ENCODE results near the gene CLEC16A. TPM values are rescaled to one million over a fixed set of nuclear protein-coding genes. Genes with fewer than 3 reads are reported as not detected.
"Not testable (repeated sequence)": the region's sequence is repeated elsewhere in the genome, so short reads cannot be mapped to it uniquely, and the experiment has no call there.

Gene CLEC16A
- total and polyA plus RNA-seq, 3 experiments from 2014 or later, result 18.6 to 38.2 (median 38.1) TPM

GRCh38 chr16:11102523-11102898 lies 158.1 kb downstream of the CLEC16A start:
- Mint-ChIP-seq H3K27ac (peak overlapping the region in 2 of 8 donors; percentile 33 to 50), H3K27me3 (no peaks in the 10 kb centered on the region)
- CTCF ChIA-PET, result no interaction called here

DNA sequence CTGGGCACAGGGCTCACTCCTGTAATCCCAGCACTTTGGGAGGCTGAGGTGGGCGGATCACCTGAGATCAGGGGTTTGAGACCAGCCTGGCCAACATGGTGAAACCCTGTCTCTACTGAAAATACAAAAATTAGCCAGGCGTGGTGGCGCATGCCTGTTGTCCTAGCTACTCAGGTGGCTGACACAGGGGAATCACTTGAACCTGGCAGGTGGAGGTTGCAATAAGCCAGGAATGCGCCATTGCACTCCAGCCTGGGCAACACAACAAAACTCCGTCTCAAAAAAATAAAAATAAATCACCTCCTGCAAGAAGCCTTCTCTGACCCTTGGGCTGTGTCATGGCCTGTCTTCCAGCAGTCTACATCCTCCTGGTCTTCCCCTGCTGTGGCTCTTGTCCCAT lies 158.9 kb downstream of the CLEC16A start:
- H3K4me3 Mint-ChIP-seq; H3K9me3 ChIP-seq (ENCODE audit: low read length); CTCF ChIA-PET; H3K27me3 Mint-ChIP-seq; H3K4me3 ChIP-seq (ENCODE audit: low read length); H3K36me3 Mint-ChIP-seq; H3K9me3 Mint-ChIP-seq; DNase-seq; H3K36me3 ChIP-seq (ENCODE audit: insufficient read depth, low read length); H3K27me3 ChIP-seq (ENCODE audit: insufficient read depth, low read length, poor library complexity, severe bottlenecking); POLR2A ChIA-PET: not testable (repeated sequence)
- peaks cover 23 to 39% (median 28%) of the 10 kb centered on the region in 3 donors for H3K4me1 Mint-ChIP-seq
- H3K27ac ChIP-seq (ENCODE audit: low read depth, low read length), result peak overlapping the region; percentile 47
- H3K27ac Mint-ChIP-seq, result peak overlapping the region in 4 of 8 donors; percentile 24 to 84 (median 60)
- H3K4me1 ChIP-seq (ENCODE audit: insufficient read depth, low read length), result peaks cover 22% of the 10 kb centered on the region

More at GRCh38 chr16:11102523-11102898, 158.1 kb downstream of the CLEC16A start:
- Histone ChIP-seq H3K27me3 (ENCODE audit: insufficient read depth, low read length, poor library complexity, severe bottlenecking) (no peaks in the 10 kb centered on the region), H3K4me1 (ENCODE audit: insufficient read depth, low read length) (peaks cover 22% of the 10 kb centered on the region), H3K27ac (ENCODE audit: low read depth, low read length) (peak overlapping the region; percentile 47), H3K9me3 (ENCODE audit: low read length) (no peaks in the 10 kb centered on the region), H3K36me3 (ENCODE audit: insufficient read depth, low read length) (no peaks in the 10 kb centered on the region), H3K4me3 (ENCODE audit: low read length) (no peak overlapping the region)
- Mint-ChIP-seq H3K4me3 (no peak overlapping the region), H3K9me3 (no peaks in the 10 kb centered on the region), H3K4me1 (peaks cover 23 to 39% (median 28%) of the 10 kb centered on the region in 3 donors), H3K36me3 (peaks cover 0 to 12% (median 6%) of the 10 kb centered on the region in 3 donors)
- DNase-seq, result no peak
- POLR2A ChIA-PET, result no interaction called here

- no peaks in the 10 kb centered on the region for H3K27me3 ChIP-seq (ENCODE audit: insufficient read depth, low read length, poor library complexity, severe bottlenecking)
- DNase-seq, result no peak
- CTCF ChIA-PET, result no interaction called here
- peak overlapping the region; percentile 58 for H3K27ac ChIP-seq (ENCODE audit: low read depth, low read length)
- no peaks in the 10 kb centered on the region for H3K27me3 Mint-ChIP-seq
- H3K4me3 ChIP-seq (ENCODE audit: low read length), result no peak overlapping the region
- no peaks in the 10 kb centered on the region for H3K9me3 Mint-ChIP-seq
- H3K36me3 Mint-ChIP-seq, result peaks cover 0 to 5% (median 4%) of the 10 kb centered on the region in 3 donors
- H3K4me3 Mint-ChIP-seq, result peak overlapping the region in 4 of 7 donors; percentile 4 to 61 (median 46)
- POLR2A ChIA-PET, result no interaction called here
- H3K4me1 ChIP-seq (ENCODE audit: insufficient read depth, low read length), result peaks cover 22% of the 10 kb centered on the region
- H3K9me3 ChIP-seq (ENCODE audit: low read length), result no peaks in the 10 kb centered on the region
- H3K36me3 ChIP-seq (ENCODE audit: insufficient read depth, low read length), result no peaks in the 10 kb centered on the region
- peak overlapping the region in 4 of 8 donors; percentile 31 to 80 (median 78) for H3K27ac Mint-ChIP-seq
- H3K4me1 Mint-ChIP-seq, result peaks cover 23 to 39% (median 28%) of the 10 kb centered on the region in 3 donors
Observed at GRCh38 chr16:11104168-11105037, 160.0 kb downstream of the CLEC16A start.

- Mint-ChIP-seq H3K27ac (peak overlapping the region in 5 of 8 donors; percentile 27 to 80 (median 77)), H3K4me3 (peak overlapping the region in 4 of 7 donors; percentile 4 to 57 (median 43)), H3K36me3 (peaks cover 0 to 4% (median 3%) of the 10 kb centered on the region in 3 donors), H3K27me3 (no peaks in the 10 kb centered on the region), H3K9me3 (no peaks in the 10 kb centered on the region), H3K4me1 (peaks cover 20 to 32% (median 21%) of the 10 kb centered on the region in 3 donors)
- no peaks in the 10 kb centered on the region for H3K36me3 ChIP-seq (ENCODE audit: insufficient read depth, low read length)
- no peak overlapping the region for H3K4me3 ChIP-seq (ENCODE audit: low read length)
- H3K9me3 ChIP-seq (ENCODE audit: low read length), result no peaks in the 10 kb centered on the region
- no peaks in the 10 kb centered on the region for H3K27me3 ChIP-seq (ENCODE audit: insufficient read depth, low read length, poor library complexity, severe bottlenecking)
- no peak for DNase-seq
- CTCF ChIA-PET, result no interaction called here
- H3K4me1 ChIP-seq (ENCODE audit: insufficient read depth, low read length), result peaks cover 22% of the 10 kb centered on the region
- peak overlapping the region; percentile 66 for H3K27ac ChIP-seq (ENCODE audit: low read depth, low read length)
- POLR2A ChIA-PET, result no interaction called here
Observed at GRCh38 chr16:11105038-11105903, 160.9 kb downstream of the CLEC16A start.

- no peak overlapping the region for H3K4me3 Mint-ChIP-seq
- peaks cover 18 to 31% (median 19%) of the 10 kb centered on the region in 3 donors for H3K4me1 Mint-ChIP-seq
- ChIA-PET POLR2A (no interaction called here), CTCF (no interaction called here)
- H3K9me3 ChIP-seq (ENCODE audit: low read length), result no peaks in the 10 kb centered on the region
- H3K4me3 ChIP-seq (ENCODE audit: low read length), result no peak overlapping the region
- H3K36me3 Mint-ChIP-seq, result peaks cover 3 to 6% (median 4%) of the 10 kb centered on the region in 3 donors
- H3K4me1 ChIP-seq (ENCODE audit: insufficient read depth, low read length), result peaks cover 22% of the 10 kb centered on the region
- H3K36me3 ChIP-seq (ENCODE audit: insufficient read depth, low read length), result no peaks in the 10 kb centered on the region
- DNase-seq, result no peak
- H3K27ac Mint-ChIP-seq, result peak overlapping the region in 1 of 8 donors; percentile 23
- H3K27ac ChIP-seq (ENCODE audit: low read depth, low read length), result no peak overlapping the region
- no peaks in the 10 kb centered on the region for H3K27me3 ChIP-seq (ENCODE audit: insufficient read depth, low read length, poor library complexity, severe bottlenecking)
- H3K27me3 Mint-ChIP-seq, result no peaks in the 10 kb centered on the region
- peaks cover 0 to 4% (median 0%) of the 10 kb centered on the region in 5 donors for H3K9me3 Mint-ChIP-seq
Observed at GRCh38 chr16:11106726-11107125, 162.4 kb downstream of the CLEC16A start.

DNA sequence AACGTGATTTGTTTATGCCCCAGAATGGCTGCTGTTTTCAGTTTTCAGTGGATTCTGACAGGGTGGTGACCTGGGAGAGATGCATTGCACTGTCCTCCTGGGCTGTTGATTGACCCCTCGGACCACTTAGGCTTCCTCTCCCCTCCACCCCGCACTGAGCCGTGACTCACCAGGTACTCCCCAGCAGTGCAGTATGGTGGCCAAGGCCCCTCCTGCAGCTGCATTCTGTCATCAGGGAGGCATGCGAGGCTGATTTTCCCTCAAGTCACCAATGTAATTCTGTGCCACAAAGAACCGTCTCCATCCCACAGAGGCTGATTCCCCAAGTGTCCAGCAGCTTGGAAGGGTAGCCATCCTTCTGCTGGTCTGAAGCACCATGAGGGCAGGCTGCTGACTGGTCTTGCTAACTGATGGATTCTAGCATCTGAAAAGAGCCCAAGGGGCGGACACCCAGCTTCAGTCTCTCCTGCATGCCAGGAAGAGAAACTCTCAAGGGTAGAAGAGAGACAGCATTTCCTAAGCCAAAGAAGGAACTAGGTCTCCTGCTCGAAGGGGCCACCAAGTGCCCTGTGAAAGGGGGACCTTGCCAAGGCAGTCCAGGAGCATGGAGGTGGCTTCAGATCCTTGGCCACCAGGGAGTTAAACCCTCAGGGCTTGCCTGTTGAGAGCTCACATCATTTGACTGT lies 163.6 kb downstream of the CLEC16A start:
- Histone ChIP-seq H3K36me3 (ENCODE audit: insufficient read depth, low read length) (no peaks in the 10 kb centered on the region), H3K9me3 (ENCODE audit: low read length) (no peaks in the 10 kb centered on the region), H3K4me1 (ENCODE audit: insufficient read depth, low read length) (peaks cover 28% of the 10 kb centered on the region), H3K4me3 (ENCODE audit: low read length) (no peak overlapping the region), H3K27ac (ENCODE audit: low read depth, low read length) (no peak overlapping the region), H3K27me3 (ENCODE audit: insufficient read depth, low read length, poor library complexity, severe bottlenecking) (no peaks in the 10 kb centered on the region)
- Mint-ChIP-seq H3K27ac (no peak overlapping the region), H3K4me1 (peaks cover 19 to 32% (median 29%) of the 10 kb centered on the region in 3 donors), H3K4me3 (no peak overlapping the region), H3K27me3 (no peaks in the 10 kb centered on the region), H3K9me3 (peaks cover 0 to 4% (median 0%) of the 10 kb centered on the region in 5 donors), H3K36me3 (peaks cover 4 to 6% (median 5%) of the 10 kb centered on the region in 3 donors)
- ChIA-PET POLR2A (no interaction called here), CTCF (no interaction called here)
- no peak for DNase-seq

DNA sequence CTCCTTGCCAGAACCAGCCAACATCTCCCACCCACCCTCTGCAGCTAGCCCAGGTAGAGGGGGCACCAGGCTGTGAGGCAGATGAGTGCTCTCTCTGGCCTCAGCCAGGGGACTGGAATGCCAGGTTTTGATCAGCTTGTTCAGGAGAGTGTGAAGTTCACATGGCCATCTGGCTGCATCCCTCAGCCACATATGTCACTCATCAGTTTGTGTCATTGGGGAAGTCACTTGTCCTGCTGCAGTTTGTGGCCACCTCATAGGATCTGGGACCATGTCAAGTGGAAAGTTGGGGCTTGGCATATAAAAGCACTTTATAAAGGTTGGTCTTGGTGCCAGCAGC lies 164.1 kb downstream of the CLEC16A start:
- peaks cover 33% of the 10 kb centered on the region for H3K4me1 ChIP-seq (ENCODE audit: insufficient read depth, low read length)
- no peaks in the 10 kb centered on the region for H3K36me3 ChIP-seq (ENCODE audit: insufficient read depth, low read length)
- DNase-seq, result no peak
- H3K4me3 Mint-ChIP-seq, result no peak overlapping the region
- H3K36me3 Mint-ChIP-seq, result peaks cover 4 to 6% (median 5%) of the 10 kb centered on the region in 3 donors
- H3K27me3 ChIP-seq (ENCODE audit: insufficient read depth, low read length, poor library complexity, severe bottlenecking), result no peaks in the 10 kb centered on the region
- H3K27ac ChIP-seq (ENCODE audit: low read depth, low read length), result no peak overlapping the region
- POLR2A ChIA-PET, result no interaction called here
- no peak overlapping the region for H3K27ac Mint-ChIP-seq
- CTCF ChIA-PET, result no interaction called here
- no peaks in the 10 kb centered on the region for H3K9me3 ChIP-seq (ENCODE audit: low read length)
- peaks cover 24 to 36% (median 34%) of the 10 kb centered on the region in 3 donors for H3K4me1 Mint-ChIP-seq
- H3K9me3 Mint-ChIP-seq, result peaks cover 0 to 4% (median 0%) of the 10 kb centered on the region in 5 donors
- H3K27me3 Mint-ChIP-seq, result no peaks in the 10 kb centered on the region
- H3K4me3 ChIP-seq (ENCODE audit: low read length), result no peak overlapping the region
